ENCODE data around the gene MYLIP.

The MYLIP gene

GRCh38 chr6:16129623-16130401 is 926 bp downstream of the MYLIP start:
- Histone ChIP-seq H3K9ac (ENCODE audit: low read length in 2 of 2) (peak overlapping the region; percentile 74 to 78), H3K27ac (ENCODE audit: low read length) (peak overlapping the region; percentile 84), H3K4me1 (ENCODE audit: control insufficient read depth, insufficient read depth, low read length) (peaks cover 18% of the 10 kb centered on the region), H3K4me3 (ENCODE audit: low read length in 2 of 2) (peak overlapping the region; percentile 50 to 93), H3K9me3 (ENCODE audit: control insufficient read depth in 2 of 2, low read length in 2 of 2) (no peaks in the 10 kb centered on the region), H3K36me3 (ENCODE audit: control insufficient read depth in 2 of 2, insufficient read depth in 2 of 2, low read length in 2 of 2) (no peaks in the 10 kb centered on the region), H3K27me3 (ENCODE audit: control insufficient read depth in 1 of 2, insufficient read depth in 2 of 2, low read length in 2 of 2) (no peaks in the 10 kb centered on the region)

GRCh38 chr6:16130437-16130891 is 1.6 kb downstream of the MYLIP start:
- Histone ChIP-seq H3K9me3 (ENCODE audit: control insufficient read depth in 2 of 2, low read length in 2 of 2) (no peaks in the 10 kb centered on the region), H3K36me3 (ENCODE audit: control insufficient read depth in 2 of 2, insufficient read depth in 2 of 2, low read length in 2 of 2) (no peaks in the 10 kb centered on the region), H3K4me3 (ENCODE audit: low read length in 2 of 2) (peak overlapping the region; percentile 50 to 93), H3K9ac (ENCODE audit: low read length in 2 of 2) (peak overlapping the region; percentile 74 to 78), H3K27me3 (ENCODE audit: control insufficient read depth in 1 of 2, insufficient read depth in 2 of 2, low read length in 2 of 2) (no peaks in the 10 kb centered on the region), H3K4me1 (ENCODE audit: control insufficient read depth, insufficient read depth, low read length) (peaks cover 25% of the 10 kb centered on the region), H3K27ac (ENCODE audit: low read length) (peak overlapping the region; percentile 84)

- Histone ChIP-seq H3K9me3 (ENCODE audit: control insufficient read depth in 2 of 2, low read length in 2 of 2) (no peaks in the 10 kb centered on the region), H3K36me3 (ENCODE audit: control insufficient read depth in 2 of 2, insufficient read depth in 2 of 2, low read length in 2 of 2) (no peaks in the 10 kb centered on the region), H3K4me3 (ENCODE audit: low read length in 2 of 2) (peak overlapping the region; percentile 50 to 93), H3K27ac (ENCODE audit: low read length) (peak overlapping the region; percentile 84), H3K9ac (ENCODE audit: low read length in 2 of 2) (peak overlapping the region in 1 of 2 donors; percentile 78), H3K4me1 (ENCODE audit: control insufficient read depth, insufficient read depth, low read length) (peaks cover 25% of the 10 kb centered on the region), H3K27me3 (ENCODE audit: control insufficient read depth in 1 of 2, insufficient read depth in 2 of 2, low read length in 2 of 2) (no peaks in the 10 kb centered on the region)
Observed at GRCh38 chr6:16130932-16131387, 2.1 kb downstream of the MYLIP start.

GRCh38 chr6:16132909-16133308 is 4.0 kb downstream of the MYLIP start:
- H3K36me3 ChIP-seq (ENCODE audit: control insufficient read depth in 2 of 2, insufficient read depth in 2 of 2, low read length in 2 of 2): no peaks in the 10 kb centered on the region
- peaks cover 33% of the 10 kb centered on the region for H3K4me1 ChIP-seq (ENCODE audit: control insufficient read depth, insufficient read depth, low read length)
- H3K9ac ChIP-seq (ENCODE audit: low read length in 2 of 2): peak overlapping the region in 1 of 2 donors; percentile 30
- no peaks in the 10 kb centered on the region for H3K27me3 ChIP-seq (ENCODE audit: control insufficient read depth in 1 of 2, insufficient read depth in 2 of 2, low read length in 2 of 2)
- H3K4me3 ChIP-seq (ENCODE audit: low read length in 2 of 2): peak overlapping the region; percentile 8 to 35
- no peaks in the 10 kb centered on the region for H3K9me3 ChIP-seq (ENCODE audit: control insufficient read depth in 2 of 2, low read length in 2 of 2)
- peak overlapping the region; percentile 12 for H3K27ac ChIP-seq (ENCODE audit: low read length)

GRCh38 chr6:16134430-16134829 is 5.5 kb downstream of the MYLIP start:
- Histone ChIP-seq H3K36me3 (ENCODE audit: control insufficient read depth in 2 of 2, insufficient read depth in 2 of 2, low read length in 2 of 2) (no peaks in the 10 kb centered on the region), H3K27ac (ENCODE audit: low read length) (no peak overlapping the region), H3K27me3 (ENCODE audit: control insufficient read depth in 1 of 2, insufficient read depth in 2 of 2, low read length in 2 of 2) (no peaks in the 10 kb centered on the region), H3K9me3 (ENCODE audit: control insufficient read depth in 2 of 2, low read length in 2 of 2) (no peaks in the 10 kb centered on the region), H3K4me1 (ENCODE audit: control insufficient read depth, insufficient read depth, low read length) (peaks cover 42% of the 10 kb centered on the region), H3K9ac (ENCODE audit: low read length in 2 of 2) (no peak overlapping the region), H3K4me3 (ENCODE audit: low read length in 2 of 2) (no peak overlapping the region)

- no peaks in the 10 kb centered on the region for H3K27me3 ChIP-seq (ENCODE audit: control insufficient read depth in 1 of 2, insufficient read depth in 2 of 2, low read length in 2 of 2)
- no peak overlapping the region for H3K9ac ChIP-seq (ENCODE audit: low read length in 2 of 2)
- no peak overlapping the region for H3K4me3 ChIP-seq (ENCODE audit: low read length in 2 of 2)
- H3K4me1 ChIP-seq (ENCODE audit: control insufficient read depth, insufficient read depth, low read length): peaks cover 43% of the 10 kb centered on the region
- no peaks in the 10 kb centered on the region for H3K9me3 ChIP-seq (ENCODE audit: control insufficient read depth in 2 of 2, low read length in 2 of 2)
- H3K36me3 ChIP-seq (ENCODE audit: control insufficient read depth in 2 of 2, insufficient read depth in 2 of 2, low read length in 2 of 2): no peaks in the 10 kb centered on the region
- H3K27ac ChIP-seq (ENCODE audit: low read length): no peak overlapping the region
Observed at GRCh38 chr6:16135066-16135465, 6.2 kb downstream of the MYLIP start.

GRCh38 chr6:16136091-16136490 is 7.2 kb downstream of the MYLIP start:
- H3K27me3 ChIP-seq (ENCODE audit: control insufficient read depth in 1 of 2, insufficient read depth in 2 of 2, low read length in 2 of 2): no peaks in the 10 kb centered on the region
- peak overlapping the region; percentile 53 for H3K27ac ChIP-seq (ENCODE audit: low read length)
- peaks cover 43% of the 10 kb centered on the region for H3K4me1 ChIP-seq (ENCODE audit: control insufficient read depth, insufficient read depth, low read length)
- no peaks in the 10 kb centered on the region for H3K36me3 ChIP-seq (ENCODE audit: control insufficient read depth in 2 of 2, insufficient read depth in 2 of 2, low read length in 2 of 2)
- H3K9me3 ChIP-seq (ENCODE audit: control insufficient read depth in 2 of 2, low read length in 2 of 2): no peaks in the 10 kb centered on the region
- H3K4me3 ChIP-seq (ENCODE audit: low read length in 2 of 2): peak overlapping the region in 1 of 2 donors; percentile 40
- no peak overlapping the region for H3K9ac ChIP-seq (ENCODE audit: low read length in 2 of 2)

- Histone ChIP-seq H3K9ac (ENCODE audit: low read length in 2 of 2) (no peak overlapping the region), H3K36me3 (ENCODE audit: control insufficient read depth in 2 of 2, insufficient read depth in 2 of 2, low read length in 2 of 2) (peaks cover 4% of the 10 kb centered on the region in 2 donors), H3K27ac (ENCODE audit: low read length) (peak overlapping the region; percentile 53), H3K4me1 (ENCODE audit: control insufficient read depth, insufficient read depth, low read length) (peaks cover 43% of the 10 kb centered on the region), H3K27me3 (ENCODE audit: control insufficient read depth in 1 of 2, insufficient read depth in 2 of 2, low read length in 2 of 2) (no peaks in the 10 kb centered on the region), H3K4me3 (ENCODE audit: low read length in 2 of 2) (peak overlapping the region; percentile 25 to 40), H3K9me3 (ENCODE audit: control insufficient read depth in 2 of 2, low read length in 2 of 2) (no peaks in the 10 kb centered on the region)
Observed at GRCh38 chr6:16136621-16137450, 8.0 kb downstream of the MYLIP start.

GRCh38 chr6:16137451-16137801 is 8.5 kb downstream of the MYLIP start:
- Histone ChIP-seq H3K36me3 (ENCODE audit: control insufficient read depth in 2 of 2, insufficient read depth in 2 of 2, low read length in 2 of 2) (peaks cover 6 to 8% of the 10 kb centered on the region in 2 donors), H3K27me3 (ENCODE audit: control insufficient read depth in 1 of 2, insufficient read depth in 2 of 2, low read length in 2 of 2) (no peaks in the 10 kb centered on the region), H3K4me1 (ENCODE audit: control insufficient read depth, insufficient read depth, low read length) (peaks cover 43% of the 10 kb centered on the region), H3K9ac (ENCODE audit: low read length in 2 of 2) (no peak overlapping the region), H3K4me3 (ENCODE audit: low read length in 2 of 2) (no peak overlapping the region), H3K9me3 (ENCODE audit: control insufficient read depth in 2 of 2, low read length in 2 of 2) (no peaks in the 10 kb centered on the region), H3K27ac (ENCODE audit: low read length) (peak overlapping the region; percentile 53)

GRCh38 chr6:16139556-16139955 is 10.7 kb downstream of the MYLIP start:
- Histone ChIP-seq H3K4me3 (ENCODE audit: low read length in 2 of 2) (no peak overlapping the region), H3K9me3 (ENCODE audit: control insufficient read depth in 2 of 2, low read length in 2 of 2) (no peaks in the 10 kb centered on the region), H3K4me1 (ENCODE audit: control insufficient read depth, insufficient read depth, low read length) (peaks cover 33% of the 10 kb centered on the region), H3K27me3 (ENCODE audit: control insufficient read depth in 1 of 2, insufficient read depth in 2 of 2, low read length in 2 of 2) (no peaks in the 10 kb centered on the region), H3K27ac (ENCODE audit: low read length) (no peak overlapping the region), H3K9ac (ENCODE audit: low read length in 2 of 2) (no peak overlapping the region), H3K36me3 (ENCODE audit: control insufficient read depth in 2 of 2, insufficient read depth in 2 of 2, low read length in 2 of 2) (peaks cover 24 to 28% of the 10 kb centered on the region in 2 donors)

Data from stomach smooth muscle (tissue), 2 donors.